ENCODE data around the gene RTKN2.
A peak's percentile ranks its signal among the peaks of the same experiment; 100 is the strongest.
"Not testable (repeated sequence)": the region's sequence is repeated elsewhere in the genome, so short reads cannot be mapped to it uniquely, and the experiment has no call there.

Gene RTKN2

DNA sequence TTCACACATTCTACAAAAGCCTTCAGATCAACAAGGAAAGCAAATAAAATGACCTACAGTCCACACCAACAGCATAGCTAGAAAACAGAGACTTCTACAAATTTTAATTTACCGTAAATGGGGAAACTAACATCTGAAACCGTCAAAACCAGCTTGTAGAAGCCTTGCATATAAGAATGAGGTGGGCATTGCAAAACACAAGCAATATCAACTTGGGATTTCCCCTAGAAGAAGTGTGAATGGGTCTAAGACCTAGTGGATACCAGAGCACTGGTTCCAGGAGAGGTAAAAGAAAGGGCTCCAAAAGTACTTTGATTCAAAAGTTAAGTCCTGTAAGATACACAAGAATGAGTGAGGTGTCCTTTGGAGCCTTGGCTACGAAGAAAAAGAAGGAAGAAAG lies 18.7 kb downstream of the RTKN2 start:
- no peak overlapping the region for H3K4me3 ChIP-seq (ENCODE audit: low read depth, low read length)
- TF ChIP-seq, protein P1, sequence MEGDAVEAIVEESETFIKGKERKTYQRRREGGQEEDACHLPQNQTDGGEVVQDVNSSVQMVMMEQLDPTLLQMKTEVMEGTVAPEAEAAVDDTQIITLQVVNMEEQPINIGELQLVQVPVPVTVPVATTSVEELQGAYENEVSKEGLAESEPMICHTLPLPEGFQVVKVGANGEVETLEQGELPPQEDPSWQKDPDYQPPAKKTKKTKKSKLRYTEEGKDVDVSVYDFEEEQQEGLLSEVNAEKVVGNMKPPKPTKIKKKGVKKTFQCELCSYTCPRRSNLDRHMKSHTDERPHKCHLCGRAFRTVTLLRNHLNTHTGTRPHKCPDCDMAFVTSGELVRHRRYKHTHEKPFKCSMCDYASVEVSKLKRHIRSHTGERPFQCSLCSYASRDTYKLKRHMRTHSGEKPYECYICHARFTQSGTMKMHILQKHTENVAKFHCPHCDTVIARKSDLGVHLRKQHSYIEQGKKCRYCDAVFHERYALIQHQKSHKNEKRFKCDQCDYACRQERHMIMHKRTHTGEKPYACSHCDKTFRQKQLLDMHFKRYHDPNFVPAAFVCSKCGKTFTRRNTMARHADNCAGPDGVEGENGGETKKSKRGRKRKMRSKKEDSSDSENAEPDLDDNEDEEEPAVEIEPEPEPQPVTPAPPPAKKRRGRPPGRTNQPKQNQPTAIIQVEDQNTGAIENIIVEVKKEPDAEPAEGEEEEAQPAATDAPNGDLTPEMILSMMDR (IDR thresholded peaks at IDR 0.05; ENCODE audit: borderline replicate concordance, insufficient read depth, low read depth, low read length) = no peak

DNA sequence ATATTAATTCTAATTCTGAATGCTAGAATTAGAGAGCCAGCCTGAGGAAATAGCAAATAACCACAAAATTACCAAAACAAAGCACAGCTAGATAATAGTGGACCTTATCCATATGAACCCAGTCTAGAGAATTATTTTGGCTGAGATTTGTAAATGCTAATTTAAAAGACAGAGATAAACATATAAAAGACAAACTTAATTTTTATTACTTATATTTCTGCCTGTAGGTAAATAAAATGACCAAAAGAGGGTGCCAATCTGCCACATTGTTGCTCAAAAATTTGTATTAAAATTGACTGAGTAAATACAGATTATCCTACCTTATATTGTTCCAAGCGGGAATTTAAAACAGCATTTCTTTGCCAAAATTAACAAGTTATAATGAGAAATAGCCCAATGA lies 20.2 kb downstream of the RTKN2 start:
- H3K4me3 ChIP-seq (ENCODE audit: low read depth, low read length) = no peak overlapping the region
- TF ChIP-seq, protein P1 (IDR thresholded peaks at IDR 0.05; ENCODE audit: borderline replicate concordance, insufficient read depth, low read depth, low read length) = no peak

DNA sequence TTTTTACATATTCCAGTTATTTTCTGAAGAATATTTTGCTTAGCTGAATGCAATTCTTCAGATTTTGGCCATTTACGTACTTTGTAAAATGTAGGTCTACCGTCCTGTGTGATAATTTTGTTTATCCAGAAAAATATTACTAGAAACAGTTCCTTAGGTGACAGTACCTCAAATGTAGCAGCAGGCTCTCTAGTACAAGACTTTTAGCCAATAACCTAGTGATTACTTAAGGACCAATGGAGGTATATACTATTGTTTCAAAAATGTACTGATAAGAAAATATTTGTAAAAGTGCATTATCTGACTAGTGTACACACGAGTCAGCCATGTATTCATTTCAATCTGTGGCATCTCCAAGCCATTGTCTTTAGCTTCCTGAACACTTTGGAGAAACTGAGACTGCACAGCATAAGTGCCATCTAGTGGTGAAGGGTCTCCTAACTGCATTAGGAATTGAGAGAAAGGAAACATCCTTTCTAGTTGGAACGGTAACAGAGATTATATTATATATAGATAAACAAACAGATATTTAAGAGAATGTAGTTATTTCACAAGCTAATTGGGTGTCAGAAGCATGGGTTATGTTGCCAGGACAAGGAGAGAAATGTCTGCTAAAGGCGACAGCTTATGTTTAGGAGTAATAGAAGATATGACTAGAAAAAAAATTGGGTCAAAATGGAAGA lies 23.7 kb downstream of the RTKN2 start:
- H3K4me3 ChIP-seq (ENCODE audit: low read depth, low read length) = no peak overlapping the region
- TF ChIP-seq, protein P1 (IDR thresholded peaks at IDR 0.05; ENCODE audit: borderline replicate concordance, insufficient read depth, low read depth, low read length) = peak; percentile 65; the same call in 1 of the 2 replicates

DNA sequence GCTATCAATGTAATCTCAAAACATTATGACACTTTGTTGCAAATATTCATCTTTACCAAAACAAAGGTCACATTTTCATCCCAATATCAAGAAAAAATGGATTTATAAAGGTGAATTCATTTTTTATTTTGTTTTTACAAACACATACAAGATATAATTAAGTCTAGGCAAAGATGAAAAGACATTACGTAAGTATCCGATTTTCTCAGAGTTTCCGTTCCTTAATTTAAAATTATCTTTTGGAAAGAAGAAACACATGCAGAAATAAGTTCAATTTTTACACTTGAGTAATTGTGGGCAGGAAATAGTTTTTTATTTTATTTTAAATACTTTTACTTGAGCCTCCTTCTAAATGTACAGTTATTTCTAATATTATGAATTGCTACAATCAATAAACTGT lies 24.6 kb downstream of the RTKN2 start:
- H3K4me3 ChIP-seq (ENCODE audit: low read depth, low read length) = no peak overlapping the region
- TF ChIP-seq, protein P1 (IDR thresholded peaks at IDR 0.05; ENCODE audit: borderline replicate concordance, insufficient read depth, low read depth, low read length) = no peak

DNA sequence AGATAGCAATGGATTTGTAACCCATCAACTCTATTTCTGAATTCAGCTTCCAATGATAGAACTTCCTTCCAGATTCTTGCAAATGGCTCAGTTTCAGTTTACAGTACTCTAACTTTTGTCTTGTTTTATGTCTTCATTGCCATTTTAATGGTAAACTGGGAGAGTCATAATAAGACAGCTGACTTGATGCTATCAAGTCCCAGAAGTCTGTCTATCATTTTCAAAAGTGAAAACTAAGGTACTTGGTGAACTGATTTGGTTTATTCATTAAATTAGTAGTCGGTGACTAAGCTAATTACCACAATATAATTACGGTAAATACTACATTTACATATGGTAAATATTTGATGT lies 25.0 kb downstream of the RTKN2 start:
- TF ChIP-seq, protein P1 (IDR thresholded peaks at IDR 0.05; ENCODE audit: borderline replicate concordance, insufficient read depth, low read depth, low read length) = no peak
- no peak overlapping the region for H3K4me3 ChIP-seq (ENCODE audit: low read depth, low read length)

DNA sequence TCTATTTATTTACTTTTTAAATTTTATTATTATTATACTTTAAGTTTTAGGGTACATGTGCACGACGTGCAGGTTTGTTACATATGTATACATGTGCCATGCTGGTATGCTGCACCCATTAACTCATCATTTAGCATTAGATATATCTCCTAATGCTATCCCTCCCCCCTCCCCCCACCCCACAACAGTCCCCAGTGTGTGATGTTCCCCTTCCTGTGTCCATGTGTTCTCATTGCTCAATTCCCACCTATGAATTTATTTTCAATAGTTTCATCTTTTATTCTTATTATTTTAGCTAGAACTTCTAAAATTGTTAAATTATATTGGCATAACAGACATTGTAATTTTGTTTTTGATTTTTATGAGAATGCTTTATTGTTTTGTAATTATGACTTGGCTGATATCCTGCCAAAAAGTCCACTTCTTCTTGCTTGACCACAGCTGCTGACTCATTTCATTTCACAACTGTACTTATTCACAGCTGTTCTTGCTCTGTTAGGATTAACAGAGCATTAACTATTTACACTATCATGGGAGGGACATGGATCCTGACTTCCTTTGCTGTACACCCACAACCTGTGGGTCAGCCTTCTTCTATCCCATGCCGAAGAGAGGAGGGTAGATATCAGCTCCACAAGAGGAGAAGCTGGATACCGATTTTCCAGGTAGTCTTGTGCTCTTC lies 25.5 kb downstream of the RTKN2 start:
- not testable (repeated sequence) for H3K4me3 ChIP-seq (ENCODE audit: low read depth, low read length)

DNA sequence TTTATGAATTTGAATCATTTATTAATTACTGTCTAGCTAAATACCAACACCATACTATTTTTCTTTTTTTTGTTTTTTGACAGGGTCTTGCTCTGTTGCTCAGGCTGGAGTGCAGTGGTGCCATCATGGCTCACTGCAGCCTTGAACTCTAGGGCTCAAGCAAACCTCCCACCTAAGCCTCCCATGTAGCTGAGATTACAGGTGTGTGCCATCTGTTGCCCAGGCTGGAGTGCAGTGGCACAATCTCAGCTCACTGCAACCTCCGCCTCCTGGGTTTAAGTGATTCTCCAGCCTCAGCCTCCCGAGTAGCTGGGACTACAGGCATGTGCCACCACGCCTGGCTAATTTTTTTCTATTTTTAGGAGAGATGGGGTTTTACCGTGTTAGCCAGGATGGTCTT lies 27.1 kb downstream of the RTKN2 start:
- H3K4me3 ChIP-seq (ENCODE audit: low read depth, low read length) = not testable (repeated sequence)

DNA sequence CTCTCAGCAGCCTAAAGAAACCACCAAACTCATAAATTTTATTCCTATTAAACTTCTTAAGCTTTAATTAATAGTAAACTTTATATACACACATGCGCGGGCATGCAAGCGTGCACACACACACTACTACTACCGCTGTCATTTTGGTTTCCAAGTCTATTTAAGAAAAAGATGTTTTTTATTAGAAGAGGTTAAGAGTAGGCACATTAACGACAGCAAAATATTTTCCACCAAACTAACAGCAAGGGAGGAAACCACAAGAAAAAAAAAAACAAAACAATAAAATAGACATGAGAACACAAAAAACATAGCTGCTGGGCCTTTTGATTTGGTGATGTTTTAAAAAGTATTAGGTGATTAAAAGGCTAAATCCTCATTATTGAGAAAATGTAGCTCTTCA lies 28.6 kb downstream of the RTKN2 start:
- TF ChIP-seq, protein P1 (IDR thresholded peaks at IDR 0.05; ENCODE audit: borderline replicate concordance, insufficient read depth, low read depth, low read length) = no peak
- no peak overlapping the region for H3K4me3 ChIP-seq (ENCODE audit: low read depth, low read length)

Data from GM12875 (cell line).